Astrocyte (in vitro differentiated cells and primary cell): Measurements from ENCODE around the gene BBS9. TPM values are rescaled to one million over a fixed set of nuclear protein-coding genes. Genes with fewer than 3 reads are reported as not detected.

Experiments
- DNase-seq: peaks from one replicate; pipeline ENCODE4 v3.0.0-alpha.2; 2010; ENCODE audit warnings: low read depth
- FAIRE-seq: peaks from 2 replicates; lab custom pipeline; 2011; peaks lifted over from hg19 to GRCh38; lab: Jason Lieb, UNC
- H2AFZ ChIP-seq: 2 replicates; pipeline ENCODE4 v1.6.0; 2012; ENCODE audit warnings: low read depth, low read length, inconsistent platforms
- H3K27ac ChIP-seq: 2 replicates; pipeline ENCODE4 v1.5.1; 2011; ENCODE audit warnings: low read depth, low read length, inconsistent platforms
- H3K27me3 ChIP-seq: 2 replicates; pipeline ENCODE4 v1.6.0; 2011; ENCODE audit warnings: low read length, inconsistent platforms; ENCODE audit not compliant: insufficient read depth
- H3K36me3 ChIP-seq: 2 replicates; pipeline ENCODE4 v1.5.1; 2011; ENCODE audit warnings: low read length, inconsistent platforms; ENCODE audit not compliant: insufficient read depth
- H3K4me1 ChIP-seq: 2 replicates; pipeline ENCODE4 v1.5.1; 2011; ENCODE audit warnings: low read length, inconsistent platforms; ENCODE audit not compliant: insufficient read depth
- H3K4me2 ChIP-seq: 2 replicates; pipeline ENCODE4 v1.6.0; 2012; ENCODE audit warnings: low read length, inconsistent platforms
- H3K4me3 ChIP-seq: 2 replicates; pipeline ENCODE4 v1.5.1; 2011; ENCODE audit warnings: low read depth, mild to moderate bottlenecking, low read length, inconsistent platforms; ENCODE audit not compliant: insufficient read depth
- H3K79me2 ChIP-seq: 2 replicates; pipeline ENCODE4 v1.6.0; 2012; ENCODE audit warnings: mild to moderate bottlenecking, low read length, inconsistent platforms; ENCODE audit not compliant: insufficient read depth
- H3K9ac ChIP-seq: 2 replicates; pipeline ENCODE4 v1.6.0; 2012; ENCODE audit warnings: mild to moderate bottlenecking, low read length, inconsistent platforms
- H3K9me3 ChIP-seq: 2 replicates; pipeline ENCODE4 v1.5.1; 2012; ENCODE audit warnings: low read depth, mild to moderate bottlenecking, low read length, inconsistent platforms; ENCODE audit not compliant: insufficient read depth
- H4K20me1 ChIP-seq: 2 replicates; pipeline ENCODE4 v1.6.0; 2012; ENCODE audit warnings: low read length, inconsistent platforms; ENCODE audit not compliant: insufficient read depth
- H3K27ac Mint-ChIP-seq: one replicate; pipeline ENCODE4 v1.8.0; 2021; ENCODE audit warnings: mild to moderate bottlenecking, mixed read lengths; ENCODE audit not compliant: unreplicated experiment
- H3K27me3 Mint-ChIP-seq: one replicate; pipeline ENCODE4 v1.8.0; 2021; ENCODE audit warnings: low read depth, mixed read lengths; ENCODE audit not compliant: unreplicated experiment
- H3K36me3 Mint-ChIP-seq: one replicate; pipeline ENCODE4 v1.8.0; 2021; ENCODE audit warnings: low read depth, mixed read lengths; ENCODE audit not compliant: unreplicated experiment
- H3K4me1 Mint-ChIP-seq: one replicate; pipeline ENCODE4 v1.8.0; 2021; ENCODE audit warnings: low read depth, mixed read lengths; ENCODE audit not compliant: unreplicated experiment
- H3K4me3 Mint-ChIP-seq: one replicate; pipeline ENCODE4 v1.8.0; 2021; ENCODE audit warnings: mild to moderate bottlenecking, moderate library complexity, mixed read lengths; ENCODE audit not compliant: unreplicated experiment
- H3K9me3 Mint-ChIP-seq: one replicate; pipeline ENCODE4 v1.8.0; 2021; ENCODE audit warnings: mild to moderate bottlenecking, mixed read lengths; ENCODE audit not compliant: unreplicated experiment
- EZH2 ChIP-seq: IDR thresholded peaks from 2 replicates; pipeline ENCODE4 v1.6.1; 2012; ENCODE audit warnings: mild to moderate bottlenecking, low read length, inconsistent platforms; ENCODE audit not compliant: insufficient read depth
- total RNA-seq: library from RNA; stranded (reverse); gene quantifications from 2 replicates; pipeline ENCODE4 v1.2.1, GENCODE V29; 2021
- TF ChIP-seq, protein P1 (sequence below): IDR thresholded peaks from 2 replicates; pipeline ENCODE4 v1.5.1; 2011; ENCODE audit warnings: low read depth, mild to moderate bottlenecking, inconsistent platforms, low read length, moderate library complexity; ENCODE audit not compliant: insufficient read depth

BBS9 gene
- total RNA-seq, 1 donor from 2014 or later, result 25.1 TPM

DNA sequence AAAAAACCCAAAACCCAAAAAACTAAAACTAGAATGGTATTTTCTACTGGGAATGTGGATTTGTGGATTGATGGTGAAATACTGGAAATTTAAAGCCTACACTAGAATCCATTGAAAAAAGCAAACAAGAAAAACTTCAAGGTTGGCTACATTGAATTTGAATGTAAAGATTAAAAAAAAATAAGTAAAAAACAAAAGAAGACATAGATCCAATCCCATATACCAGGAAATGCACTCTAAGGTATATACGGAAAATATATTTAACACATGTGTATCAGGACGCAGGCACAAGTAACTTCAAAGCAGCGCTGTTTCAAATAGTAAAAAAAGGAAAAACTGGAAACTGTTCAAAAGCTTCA, 754 bp upstream of the BBS9 start:
- no peak for FAIRE-seq
- no peak overlapping the region for H3K27ac Mint-ChIP-seq
- no peaks in the 10 kb centered on the region for H3K36me3 Mint-ChIP-seq
- peaks cover 1% of the 10 kb centered on the region for H3K4me1 Mint-ChIP-seq
- peak overlapping the region; percentile 81 for H3K9ac ChIP-seq
- no peaks in the 10 kb centered on the region for H4K20me1 ChIP-seq
- no peak for DNase-seq
- H3K9me3 Mint-ChIP-seq, result no peaks in the 10 kb centered on the region
- peak overlapping the region; percentile 98 for H2AFZ ChIP-seq
- H3K4me2 ChIP-seq, result peak overlapping the region; percentile 89
- H3K36me3 ChIP-seq, result no peaks in the 10 kb centered on the region
- no peaks in the 10 kb centered on the region for H3K9me3 ChIP-seq
- peak overlapping the region; percentile 92 for H3K4me3 ChIP-seq
- peak overlapping the region; percentile 78 for H3K27ac ChIP-seq
- TF ChIP-seq EZH2, result no peak
- TF ChIP-seq, protein P1, sequence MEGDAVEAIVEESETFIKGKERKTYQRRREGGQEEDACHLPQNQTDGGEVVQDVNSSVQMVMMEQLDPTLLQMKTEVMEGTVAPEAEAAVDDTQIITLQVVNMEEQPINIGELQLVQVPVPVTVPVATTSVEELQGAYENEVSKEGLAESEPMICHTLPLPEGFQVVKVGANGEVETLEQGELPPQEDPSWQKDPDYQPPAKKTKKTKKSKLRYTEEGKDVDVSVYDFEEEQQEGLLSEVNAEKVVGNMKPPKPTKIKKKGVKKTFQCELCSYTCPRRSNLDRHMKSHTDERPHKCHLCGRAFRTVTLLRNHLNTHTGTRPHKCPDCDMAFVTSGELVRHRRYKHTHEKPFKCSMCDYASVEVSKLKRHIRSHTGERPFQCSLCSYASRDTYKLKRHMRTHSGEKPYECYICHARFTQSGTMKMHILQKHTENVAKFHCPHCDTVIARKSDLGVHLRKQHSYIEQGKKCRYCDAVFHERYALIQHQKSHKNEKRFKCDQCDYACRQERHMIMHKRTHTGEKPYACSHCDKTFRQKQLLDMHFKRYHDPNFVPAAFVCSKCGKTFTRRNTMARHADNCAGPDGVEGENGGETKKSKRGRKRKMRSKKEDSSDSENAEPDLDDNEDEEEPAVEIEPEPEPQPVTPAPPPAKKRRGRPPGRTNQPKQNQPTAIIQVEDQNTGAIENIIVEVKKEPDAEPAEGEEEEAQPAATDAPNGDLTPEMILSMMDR, result no peak
- no peaks in the 10 kb centered on the region for H3K27me3 ChIP-seq
- peaks cover 2% of the 10 kb centered on the region for H3K79me2 ChIP-seq
- peaks cover 6% of the 10 kb centered on the region for H3K4me1 ChIP-seq
- peak overlapping the region; percentile 99 for H3K4me3 Mint-ChIP-seq
- peaks cover 2% of the 10 kb centered on the region for H3K27me3 Mint-ChIP-seq

DNA sequence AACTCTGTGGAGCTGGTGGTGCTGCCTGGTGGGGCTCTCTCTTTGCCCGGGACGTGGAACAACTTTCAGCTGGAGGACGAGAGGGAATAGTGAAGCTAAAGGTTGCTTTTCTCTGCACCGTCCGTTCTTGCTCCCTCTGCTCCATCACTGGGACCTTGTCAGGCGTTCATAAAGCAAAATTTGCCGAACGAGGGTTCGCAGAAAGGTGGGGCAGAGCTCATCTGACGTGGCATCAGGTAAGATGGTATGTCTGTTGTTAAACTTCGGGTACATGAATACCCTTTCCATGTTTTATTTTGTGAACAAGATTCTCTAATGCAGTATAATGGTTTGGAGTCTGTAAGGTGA, 416 bp downstream of the BBS9 start:
- H3K79me2 ChIP-seq, result peaks cover 2% of the 10 kb centered on the region
- no peaks in the 10 kb centered on the region for H3K27me3 ChIP-seq
- H3K4me2 ChIP-seq, result peak overlapping the region; percentile 89
- Mint-ChIP-seq H3K4me1 (peaks cover 1% of the 10 kb centered on the region), H3K4me3 (peak overlapping the region; percentile 99), H3K36me3 (no peaks in the 10 kb centered on the region), H3K27ac (peak overlapping the region; percentile 72), H3K27me3 (no peaks in the 10 kb centered on the region), H3K9me3 (no peaks in the 10 kb centered on the region)
- no peaks in the 10 kb centered on the region for H4K20me1 ChIP-seq
- peaks cover 6% of the 10 kb centered on the region for H3K4me1 ChIP-seq
- DNase-seq (no peak), FAIRE-seq (no peak)
- TF ChIP-seq, protein P1, result no peak
- TF ChIP-seq EZH2, result no peak
- H2AFZ ChIP-seq, result peak overlapping the region; percentile 98
- H3K9me3 ChIP-seq, result no peaks in the 10 kb centered on the region
- peak overlapping the region; percentile 92 for H3K4me3 ChIP-seq
- peak overlapping the region; percentile 78 for H3K27ac ChIP-seq
- no peaks in the 10 kb centered on the region for H3K36me3 ChIP-seq
- H3K9ac ChIP-seq, result peak overlapping the region; percentile 81

DNA sequence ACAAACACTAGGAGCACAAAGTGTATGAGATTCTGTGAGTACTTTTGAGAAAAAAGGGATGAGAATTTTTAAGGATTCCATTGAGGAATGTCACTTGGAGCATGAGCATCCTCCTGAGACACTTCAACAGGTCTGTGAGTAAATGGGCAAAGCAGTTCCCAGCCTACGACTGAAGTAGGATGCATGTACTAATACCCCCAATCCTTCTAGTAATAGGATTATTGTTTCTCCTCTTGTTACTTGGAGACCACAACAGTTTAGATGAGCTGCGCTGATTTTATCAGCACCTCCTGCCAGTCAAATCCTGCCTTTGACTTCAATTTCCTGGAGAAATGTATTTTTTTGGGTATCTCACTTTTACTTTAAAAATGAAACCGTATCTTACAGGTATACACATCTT, 820 bp downstream of the BBS9 start:
- H3K4me3 ChIP-seq, result peak overlapping the region; percentile 92
- Mint-ChIP-seq H3K4me3 (peak overlapping the region; percentile 99), H3K27ac (peak overlapping the region; percentile 55), H3K36me3 (no peaks in the 10 kb centered on the region), H3K9me3 (no peaks in the 10 kb centered on the region), H3K4me1 (peaks cover 1% of the 10 kb centered on the region), H3K27me3 (no peaks in the 10 kb centered on the region)
- TF ChIP-seq, protein P1, result no peak
- no peak for TF ChIP-seq EZH2
- H3K27me3 ChIP-seq, result no peaks in the 10 kb centered on the region
- FAIRE-seq (no peak), DNase-seq (no peak)
- H3K9ac ChIP-seq, result peak overlapping the region; percentile 81
- no peaks in the 10 kb centered on the region for H4K20me1 ChIP-seq
- H3K4me2 ChIP-seq, result peak overlapping the region; percentile 89
- no peaks in the 10 kb centered on the region for H3K36me3 ChIP-seq
- H3K9me3 ChIP-seq, result no peaks in the 10 kb centered on the region
- H2AFZ ChIP-seq, result peak overlapping the region; percentile 98
- peaks cover 6% of the 10 kb centered on the region for H3K4me1 ChIP-seq
- H3K79me2 ChIP-seq, result peaks cover 2% of the 10 kb centered on the region
- H3K27ac ChIP-seq, result no peak overlapping the region
